Astrocyte of the cerebellum (primary cell): ENCODE data around the gene MYLK.
A peak's percentile ranks its signal among the peaks of the same experiment; 100 is the strongest.

ENCODE experiments used
- DNase-seq: peaks from one replicate; pipeline ENCODE4 v3.0.0-alpha.2; 2011; ENCODE audit warnings: low read depth
- H3K4me3 ChIP-seq: 2 replicates; pipeline ENCODE4 v1.5.1; 2011; ENCODE audit warnings: mild to moderate bottlenecking, low read depth, low read length, moderate library complexity
- in situ Hi-C: cut with HindIII; loops from 2 replicates; pipeline ENCODE4 v1.10.0; 2017; ENCODE audit warnings: low sequenced_read_pairs
- TF ChIP-seq, protein P1 (sequence below): IDR thresholded peaks from 2 replicates; pipeline ENCODE4 v1.5.1; 2012; ENCODE audit warnings: low read length, low read depth, moderate library complexity, mild to moderate bottlenecking; ENCODE audit errors: missing control alignments

The MYLK gene

GRCh38 chr3:123793425-123793824, 90.7 kb downstream of the MYLK start:
- DNase-seq = no peak
- in situ Hi-C loops = no loop called here
- TF ChIP-seq, protein P1, sequence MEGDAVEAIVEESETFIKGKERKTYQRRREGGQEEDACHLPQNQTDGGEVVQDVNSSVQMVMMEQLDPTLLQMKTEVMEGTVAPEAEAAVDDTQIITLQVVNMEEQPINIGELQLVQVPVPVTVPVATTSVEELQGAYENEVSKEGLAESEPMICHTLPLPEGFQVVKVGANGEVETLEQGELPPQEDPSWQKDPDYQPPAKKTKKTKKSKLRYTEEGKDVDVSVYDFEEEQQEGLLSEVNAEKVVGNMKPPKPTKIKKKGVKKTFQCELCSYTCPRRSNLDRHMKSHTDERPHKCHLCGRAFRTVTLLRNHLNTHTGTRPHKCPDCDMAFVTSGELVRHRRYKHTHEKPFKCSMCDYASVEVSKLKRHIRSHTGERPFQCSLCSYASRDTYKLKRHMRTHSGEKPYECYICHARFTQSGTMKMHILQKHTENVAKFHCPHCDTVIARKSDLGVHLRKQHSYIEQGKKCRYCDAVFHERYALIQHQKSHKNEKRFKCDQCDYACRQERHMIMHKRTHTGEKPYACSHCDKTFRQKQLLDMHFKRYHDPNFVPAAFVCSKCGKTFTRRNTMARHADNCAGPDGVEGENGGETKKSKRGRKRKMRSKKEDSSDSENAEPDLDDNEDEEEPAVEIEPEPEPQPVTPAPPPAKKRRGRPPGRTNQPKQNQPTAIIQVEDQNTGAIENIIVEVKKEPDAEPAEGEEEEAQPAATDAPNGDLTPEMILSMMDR = no peak
- no peak overlapping the region for H3K4me3 ChIP-seq

GRCh38 chr3:123792473-123793201, 91.5 kb downstream of the MYLK start:
- in situ Hi-C loops = no loop called here
- TF ChIP-seq, protein P1 = no peak
- no peak for DNase-seq

DNA sequence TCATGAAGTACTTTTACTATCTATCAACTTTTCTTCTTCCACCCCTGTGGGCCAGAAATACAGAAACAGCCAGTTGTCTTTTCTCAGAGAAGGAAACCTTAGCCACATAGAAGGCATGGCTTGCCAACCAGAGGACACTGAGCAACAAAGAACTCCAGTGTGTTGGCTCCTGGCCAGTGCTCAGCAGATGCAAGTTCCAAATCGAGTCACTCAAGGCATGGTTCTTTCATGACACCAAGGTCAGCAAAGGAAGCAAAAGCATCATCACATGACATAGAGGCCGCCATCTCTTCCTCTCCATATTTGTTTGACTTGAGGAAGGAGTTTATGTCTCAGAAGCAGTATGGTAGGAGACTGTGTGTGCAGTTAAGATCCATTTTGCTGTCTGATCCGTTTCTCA, 92.2 kb downstream of the MYLK start:
- no peak for DNase-seq
- TF ChIP-seq, protein P1 = no peak
- H3K4me3 ChIP-seq = no peak overlapping the region
- in situ Hi-C loops = no loop called here

More at GRCh38 chr3:123792473-123793201, 91.5 kb downstream of the MYLK start:
- no peak overlapping the region for H3K4me3 ChIP-seq

GRCh38 chr3:123791417-123791816, 92.7 kb downstream of the MYLK start:
- TF ChIP-seq, protein P1 = no peak
- DNase-seq = peak; percentile 82
- in situ Hi-C loops = no loop called here
- H3K4me3 ChIP-seq = no peak overlapping the region

- in situ Hi-C loops = no loop called here
- no peak overlapping the region for H3K4me3 ChIP-seq
- TF ChIP-seq, protein P1 = no peak
- no peak for DNase-seq
Measured at GRCh38 chr3:123791073-123791370, 93.1 kb downstream of the MYLK start.

- no peak overlapping the region for H3K4me3 ChIP-seq
- in situ Hi-C loops = no loop called here
- TF ChIP-seq, protein P1 = no peak
- DNase-seq = no peak
Measured at GRCh38 chr3:123790254-123791072, 93.7 kb downstream of the MYLK start.
